SK-N-SH treated with all-trans-retinoic acid at 6 μM for 48 hours (cell line): ENCODE results near the gene CFAP97.
"Not testable (repeated sequence)": the region's sequence is repeated elsewhere in the genome, so short reads cannot be mapped to it uniquely, and the experiment has no call there.

Experiments used
- ATAC-seq: fragments of 200-7000 bp; cut with Tn5 transposase; 3 replicates; pipeline ENCODE4 v1.9.1; 2020; ENCODE audit warnings: mild to moderate bottlenecking, moderate library complexity
- ARNTL ChIP-seq: fragments of 450-650 bp; formaldehyde crosslinking; IDR thresholded peaks from 2 replicates; pipeline ENCODE4 v1.5.0; 2020; ENCODE audit warnings: low read depth, mild to moderate bottlenecking, moderate library complexity, borderline replicate concordance
- BACH2 ChIP-seq: fragments of 250-450 bp; sonication (Bioruptor Pico); IDR thresholded peaks from 2 replicates; pipeline ENCODE4 v1.9.0; 2021; ENCODE audit warnings: mild to moderate bottlenecking, borderline replicate concordance
- CSDC2 ChIP-seq: fragments of 250-450 bp; sonication (Bioruptor Pico); IDR thresholded peaks from 2 replicates; pipeline ENCODE4 v1.5.0; 2020; ENCODE audit warnings: mild to moderate bottlenecking, moderate library complexity
- ESRRG ChIP-seq: fragments of 250-450 bp; sonication (Bioruptor Pico); IDR thresholded peaks from 2 replicates; pipeline ENCODE4 v1.6.1; 2021; ENCODE audit warnings: mild to moderate bottlenecking
- GLIS3 ChIP-seq: fragments of 250-450 bp; sonication (Bioruptor Pico); IDR thresholded peaks from 2 replicates; pipeline ENCODE4 v1.5.0; 2020; ENCODE audit warnings: mild to moderate bottlenecking, moderate library complexity
- ISL1 ChIP-seq: fragments of 250-450 bp; sonication (Bioruptor Pico); IDR thresholded peaks from 2 replicates; pipeline ENCODE4 v2.1.2; 2022; ENCODE audit warnings: mild to moderate bottlenecking, moderate library complexity
- OSR1 ChIP-seq: fragments of 250-450 bp; sonication (Bioruptor Pico); IDR thresholded peaks from 2 replicates; pipeline ENCODE4 v1.8.0; 2022; ENCODE audit warnings: moderate library complexity, mild to moderate bottlenecking, inconsistent platforms
- PPARA ChIP-seq: fragments of 250-450 bp; sonication (Bioruptor Pico); IDR thresholded peaks from 2 replicates; pipeline ENCODE4 v1.5.0; 2020; ENCODE audit warnings: mild to moderate bottlenecking, borderline replicate concordance
- RARB ChIP-seq: fragments of 250-450 bp; sonication (Bioruptor Pico); IDR thresholded peaks from 2 replicates; pipeline ENCODE4 v1.8.0; 2021; ENCODE audit warnings: mild to moderate bottlenecking, moderate library complexity
- SNAI2 ChIP-seq: fragments of 250-450 bp; sonication (Bioruptor Pico); IDR thresholded peaks from 2 replicates; pipeline ENCODE4 v1.5.0; 2020; ENCODE audit warnings: mild to moderate bottlenecking, moderate library complexity
- TCF4 ChIP-seq: fragments of 250-450 bp; sonication (Bioruptor Pico); IDR thresholded peaks from 2 replicates; pipeline ENCODE4 v1.8.0; 2021; ENCODE audit warnings: mild to moderate bottlenecking, moderate library complexity, borderline replicate concordance
- TOX ChIP-seq: fragments of 250-450 bp; sonication (Bioruptor Pico); IDR thresholded peaks from 2 replicates; pipeline ENCODE4 v1.8.0; 2021; ENCODE audit warnings: mild to moderate bottlenecking, moderate library complexity, borderline replicate concordance
- TSHZ2 ChIP-seq: fragments of 250-450 bp; sonication (Bioruptor Pico); IDR thresholded peaks from 2 replicates; pipeline ENCODE4 v1.5.0; 2020; ENCODE audit warnings: mild to moderate bottlenecking, moderate library complexity
- ZC3H10 ChIP-seq: fragments of 250-450 bp; sonication (Bioruptor Pico); IDR thresholded peaks from 2 replicates; pipeline ENCODE4 v1.5.1; 2021; ENCODE audit warnings: mild to moderate bottlenecking, moderate library complexity
- ZFP3 ChIP-seq: fragments of 250-450 bp; sonication (Bioruptor Pico); IDR thresholded peaks from 2 replicates; pipeline ENCODE4 v1.5.0; 2020; ENCODE audit warnings: mild to moderate bottlenecking, moderate library complexity
- ZFP30 ChIP-seq: fragments of 450-650 bp; formaldehyde crosslinking; IDR thresholded peaks from 2 replicates; pipeline ENCODE4 v1.5.0; 2022; ENCODE audit warnings: mild to moderate bottlenecking, moderate library complexity
- ZNF565 ChIP-seq: fragments of 450-650 bp; formaldehyde crosslinking; conservative IDR thresholded peaks from 2 replicates; pipeline ENCODE4 v1.5.0; 2020; ENCODE audit warnings: low read depth, mild to moderate bottlenecking, moderate library complexity
- ZNF70 ChIP-seq: fragments of 450-650 bp; formaldehyde crosslinking; IDR thresholded peaks from 2 replicates; pipeline ENCODE4 v1.5.0; 2020; ENCODE audit warnings: mild to moderate bottlenecking, moderate library complexity
- ZNF8 ChIP-seq: fragments of 450-650 bp; formaldehyde crosslinking; IDR thresholded peaks from 2 replicates; pipeline ENCODE4 v1.5.0; 2020; ENCODE audit warnings: mild to moderate bottlenecking, moderate library complexity
- TF ChIP-seq, protein P1 (sequence below): fragments of 250-450 bp; sonication (Bioruptor Pico); IDR thresholded peaks from 2 replicates; pipeline ENCODE4 v1.5.1; 2020; ENCODE audit warnings: low read depth, mild to moderate bottlenecking, moderate library complexity
- TF ChIP-seq, protein P2 (sequence below): fragments of 250-450 bp; sonication (Bioruptor Pico); IDR thresholded peaks from 2 replicates; pipeline ENCODE4 v1.8.0; 2020; ENCODE audit warnings: mild to moderate bottlenecking, moderate library complexity, borderline replicate concordance

Gene CFAP97

DNA sequence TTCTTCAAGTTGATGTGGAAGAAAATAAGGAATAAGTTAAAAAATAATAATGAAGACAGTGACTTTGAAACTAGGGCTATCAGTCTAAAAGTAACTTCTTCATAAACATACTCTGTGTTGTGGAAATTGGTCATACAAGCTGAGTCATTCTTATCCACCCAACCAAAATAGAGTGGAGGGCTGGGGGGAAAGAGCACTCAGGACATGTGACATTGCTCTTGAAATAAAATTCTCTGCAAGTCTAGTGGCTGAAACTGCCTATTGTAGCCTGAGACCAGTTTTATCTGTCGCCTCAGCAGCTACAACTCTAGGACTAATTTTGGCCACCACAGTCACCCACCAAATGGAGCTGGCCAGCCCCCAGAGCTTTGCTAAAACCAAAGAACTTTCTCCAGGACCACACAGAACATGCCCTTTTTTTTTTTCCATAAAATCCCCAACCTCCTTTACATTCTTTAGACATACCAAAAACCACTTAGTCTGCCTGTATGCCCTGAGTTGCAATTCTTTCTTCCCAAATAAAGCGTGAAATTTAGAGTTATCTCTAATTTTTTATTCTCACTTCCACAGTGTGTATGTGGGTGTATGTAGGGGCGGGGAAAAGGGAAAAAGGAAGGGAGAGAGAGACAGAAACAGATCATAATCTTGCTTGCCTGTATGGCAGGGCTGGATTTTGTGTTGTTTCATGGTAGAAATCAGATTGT is 83.7 kb downstream of the CFAP97 start (continued):
- TF ChIP-seq, protein P1, sequence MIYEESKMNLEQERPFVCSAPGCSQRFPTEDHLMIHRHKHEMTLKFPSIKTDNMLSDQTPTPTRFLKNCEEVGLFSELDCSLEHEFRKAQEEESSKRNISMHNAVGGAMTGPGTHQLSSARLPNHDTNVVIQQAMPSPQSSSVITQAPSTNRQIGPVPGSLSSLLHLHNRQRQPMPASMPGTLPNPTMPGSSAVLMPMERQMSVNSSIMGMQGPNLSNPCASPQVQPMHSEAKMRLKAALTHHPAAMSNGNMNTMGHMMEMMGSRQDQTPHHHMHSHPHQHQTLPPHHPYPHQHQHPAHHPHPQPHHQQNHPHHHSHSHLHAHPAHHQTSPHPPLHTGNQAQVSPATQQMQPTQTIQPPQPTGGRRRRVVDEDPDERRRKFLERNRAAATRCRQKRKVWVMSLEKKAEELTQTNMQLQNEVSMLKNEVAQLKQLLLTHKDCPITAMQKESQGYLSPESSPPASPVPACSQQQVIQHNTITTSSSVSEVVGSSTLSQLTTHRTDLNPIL (CRISPR knock-in tag): no peak
- TF ChIP-seq PPARA (CRISPR knock-in tag): no peak
- no peak for TF ChIP-seq ESRRG (CRISPR knock-in tag)
- TF ChIP-seq ARNTL (CRISPR knock-in tag): no peak
- TF ChIP-seq, all 23 proteins: peak for 0

DNA sequence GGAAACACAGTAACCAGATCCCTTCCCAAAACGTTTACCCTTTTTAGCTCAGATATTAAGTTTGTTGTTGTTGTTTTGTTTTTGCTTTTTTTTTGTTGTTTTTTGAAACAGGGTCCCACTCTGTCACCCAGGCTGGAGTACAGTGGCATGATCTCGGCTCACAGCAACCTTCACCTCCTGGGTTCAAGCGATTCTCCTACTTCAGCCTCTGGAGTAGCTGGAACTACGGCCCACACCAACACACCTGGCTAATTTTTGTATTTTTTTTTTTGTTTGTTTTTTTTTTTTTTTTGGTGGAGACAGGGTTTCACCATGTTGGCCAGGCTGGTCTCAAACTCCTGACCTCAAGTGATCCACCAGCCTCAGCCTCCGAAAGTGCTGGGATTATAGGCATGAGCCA is 84.3 kb downstream of the CFAP97 start:
- ATAC-seq: not testable (repeated sequence)

DNA sequence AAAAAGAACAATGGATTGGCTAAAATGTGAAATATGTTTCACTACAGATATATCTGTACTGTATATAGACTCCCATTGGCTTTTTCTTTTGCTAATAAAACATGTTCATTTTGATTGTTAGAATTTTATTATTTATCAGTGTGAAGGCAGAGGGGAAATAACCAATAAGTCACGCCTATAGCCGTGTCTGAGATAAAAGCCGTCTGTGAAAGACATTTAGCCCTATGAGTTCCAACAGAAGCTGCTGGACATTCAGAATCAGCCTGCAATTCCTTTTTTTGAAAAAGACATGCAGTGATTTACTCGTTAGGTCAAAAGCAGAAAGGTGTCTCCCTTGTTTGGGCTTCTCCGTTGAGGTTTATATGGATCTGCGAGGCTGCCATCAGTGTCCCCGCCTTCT is 84.9 kb downstream of the CFAP97 start:
- TF ChIP-seq CSDC2 (no peak), TCF4 (no peak), ESRRG (CRISPR knock-in tag) (no peak), RARB (no peak), GLIS3 (CRISPR knock-in tag) (no peak), ZC3H10 (CRISPR knock-in tag) (no peak), ISL1 (CRISPR knock-in tag) (no peak), ARNTL (CRISPR knock-in tag) (no peak)
- no peak for ATAC-seq

- ATAC-seq: no peak
- TF ChIP-seq, protein P1 (CRISPR knock-in tag): no peak
- no peak for TF ChIP-seq ZNF565 (CRISPR knock-in tag)
- TF ChIP-seq GLIS3 (CRISPR knock-in tag): no peak
- no peak for TF ChIP-seq TOX
- TF ChIP-seq RARB: no peak
- TF ChIP-seq CSDC2: no peak
- no peak for TF ChIP-seq SNAI2 (CRISPR knock-in tag)
- no peak for TF ChIP-seq TCF4
- TF ChIP-seq ESRRG (CRISPR knock-in tag): no peak
- TF ChIP-seq OSR1 (CRISPR knock-in tag): no peak
- TF ChIP-seq ZNF70: no peak
- TF ChIP-seq ISL1 (CRISPR knock-in tag): no peak
- no peak for TF ChIP-seq ZFP30 (CRISPR knock-in tag)
- no peak for TF ChIP-seq PPARA (CRISPR knock-in tag)
- TF ChIP-seq, protein P2, sequence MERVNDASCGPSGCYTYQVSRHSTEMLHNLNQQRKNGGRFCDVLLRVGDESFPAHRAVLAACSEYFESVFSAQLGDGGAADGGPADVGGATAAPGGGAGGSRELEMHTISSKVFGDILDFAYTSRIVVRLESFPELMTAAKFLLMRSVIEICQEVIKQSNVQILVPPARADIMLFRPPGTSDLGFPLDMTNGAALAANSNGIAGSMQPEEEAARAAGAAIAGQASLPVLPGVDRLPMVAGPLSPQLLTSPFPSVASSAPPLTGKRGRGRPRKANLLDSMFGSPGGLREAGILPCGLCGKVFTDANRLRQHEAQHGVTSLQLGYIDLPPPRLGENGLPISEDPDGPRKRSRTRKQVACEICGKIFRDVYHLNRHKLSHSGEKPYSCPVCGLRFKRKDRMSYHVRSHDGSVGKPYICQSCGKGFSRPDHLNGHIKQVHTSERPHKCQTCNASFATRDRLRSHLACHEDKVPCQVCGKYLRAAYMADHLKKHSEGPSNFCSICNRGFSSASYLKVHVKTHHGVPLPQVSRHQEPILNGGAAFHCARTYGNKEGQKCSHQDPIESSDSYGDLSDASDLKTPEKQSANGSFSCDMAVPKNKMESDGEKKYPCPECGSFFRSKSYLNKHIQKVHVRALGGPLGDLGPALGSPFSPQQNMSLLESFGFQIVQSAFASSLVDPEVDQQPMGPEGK: no peak
- no peak for TF ChIP-seq TSHZ2 (CRISPR knock-in tag)
- no peak for TF ChIP-seq ZNF8 (CRISPR knock-in tag)
- TF ChIP-seq ZC3H10 (CRISPR knock-in tag): no peak
Measured at GRCh38 chr4:185117300-185117934, 86.4 kb downstream of the CFAP97 start.

DNA sequence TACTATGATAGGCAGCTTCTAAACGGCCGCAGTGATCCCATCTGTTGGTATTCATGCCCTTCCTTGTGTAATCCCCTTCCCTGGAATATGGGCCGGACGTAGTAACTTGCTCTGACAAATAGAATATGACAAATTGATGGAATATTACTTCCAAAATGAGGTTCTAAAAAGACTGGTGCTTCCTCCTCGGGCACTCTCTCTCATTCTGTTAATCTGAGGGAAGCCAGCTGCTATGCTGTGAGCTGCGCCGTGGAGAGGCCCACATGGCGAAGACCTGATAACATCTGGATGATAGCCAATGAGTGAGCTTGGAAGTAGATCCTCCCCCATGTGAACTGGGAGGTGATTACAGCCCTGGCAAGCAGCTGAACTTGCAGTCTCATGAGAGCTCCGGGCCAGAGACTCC is 88.0 kb downstream of the CFAP97 start:
- TF ChIP-seq ZFP3 (CRISPR knock-in tag) (peak; percentile 79), TCF4 (peak; percentile 78; the same call in 1 of the 2 replicates), BACH2 (no peak)
- TF ChIP-seq, protein P1 (CRISPR knock-in tag): no peak
- peak; percentile 89 for ATAC-seq
